Body of pancreas (tissue), 4 donors: ENCODE results near the gene ZNF189.

ENCODE experiments used
- CTCF ChIP-seq, 7 experiments: fragments of 450-650 bp in 4 of 7; fragments of 200-600 bp in 3 of 7; sonication (generic) in 3 of 7; IDR thresholded peaks; one replicate each; pipeline ENCODE4 v1.5.1; 2016 to 2019; ENCODE audit warnings: antibody characterized with exemption in 7 of 7
- POLR2A ChIP-seq, 3 donors: fragments of 450-650 bp; IDR thresholded peaks; one replicate each; pipeline ENCODE4 v1.6.1; 2016; ENCODE audit warnings: antibody characterized with exemption in 3 of 3, mild to moderate bottlenecking in 2 of 3

- TF ChIP-seq CTCF (IDR thresholded peaks at IDR 0.05) (peak; percentile 58 to 94 (median 69)), POLR2A (IDR thresholded peaks at IDR 0.05) (peak in 2 of 3 donors; percentile 61 to 62)
Measured at GRCh38 chr9:101449071-101449721, 50.5 kb downstream of the ZNF189 start.
